ENCODE results near the gene TKT.
"Not testable (repeated sequence)": the region's sequence is repeated elsewhere in the genome, so short reads cannot be mapped to it uniquely, and the experiment has no call there.

Gene TKT

GRCh38 chr3:53255775-53256703 is at the start of gene TKT:
TKT (minus strand) TSS chr3:53256022; CDS start chr3:53255942, 80 bp downstream.
- DNase-seq = peak; percentile 83

GRCh38 chr3:53303957-53304356 is 48.1 kb upstream of the TKT start:
- no peak for DNase-seq

- no peak for DNase-seq
These were observed 47.7 kb upstream of the TKT start for GRCh38 chr3:53303549-53303948.

- DNase-seq = no peak
These were observed 45.0 kb upstream of the TKT start for GRCh38 chr3:53300826-53301225.

- not testable (repeated sequence) for DNase-seq
These were observed 43.8 kb upstream of the TKT start for GRCh38 chr3:53299611-53300023.

- no peak for DNase-seq
These were observed 39.6 kb upstream of the TKT start for GRCh38 chr3:53295410-53295809.

- DNase-seq = no peak
These were observed 38.0 kb upstream of the TKT start for GRCh38 chr3:53293867-53294266.

- no peak for DNase-seq
These were observed 32.4 kb upstream of the TKT start for GRCh38 chr3:53288214-53288613.

- DNase-seq = no peak
These were observed 31.4 kb upstream of the TKT start for GRCh38 chr3:53287131-53287629.

GRCh38 chr3:53286727-53287126 is 30.9 kb upstream of the TKT start:
- DNase-seq = no peak

GRCh38 chr3:53282581-53282980 is 26.8 kb upstream of the TKT start:
- DNase-seq = no peak

GRCh38 chr3:53278667-53279066 is 22.8 kb upstream of the TKT start:
- DNase-seq = no peak

GRCh38 chr3:53274938-53275605 is 19.2 kb upstream of the TKT start:
- no peak for DNase-seq

GRCh38 chr3:53273146-53273670 is 17.4 kb upstream of the TKT start:
- no peak for DNase-seq

GRCh38 chr3:53269888-53270880 is 14.4 kb upstream of the TKT start:
- no peak for DNase-seq

- DNase-seq = not testable (repeated sequence)
These were observed 13.4 kb upstream of the TKT start for GRCh38 chr3:53269193-53269592.

- no peak for DNase-seq
These were observed 11.9 kb upstream of the TKT start for GRCh38 chr3:53267766-53268165.

- DNase-seq = no peak
These were observed 8.9 kb upstream of the TKT start for GRCh38 chr3:53264718-53265117.

GRCh38 chr3:53263907-53264306 is 8.1 kb upstream of the TKT start:
- DNase-seq = no peak

GRCh38 chr3:53261712-53262111 is 5.9 kb upstream of the TKT start:
- no peak for DNase-seq

- DNase-seq = no peak
These were observed 4.5 kb upstream of the TKT start for GRCh38 chr3:53260286-53260785.

Data from activated naive CD4-positive, alpha-beta T cell treated with Interleukin-2 at 50 U/mL for 16 hours (primary cell).